ENCODE results near the gene CRIM1. TPM values are rescaled to one million over a fixed set of nuclear protein-coding genes. Genes with fewer than 3 reads are reported as not detected.

CRIM1 gene
- total RNA-seq, 1 experiment from 2014 or later: 27.6 TPM

DNA sequence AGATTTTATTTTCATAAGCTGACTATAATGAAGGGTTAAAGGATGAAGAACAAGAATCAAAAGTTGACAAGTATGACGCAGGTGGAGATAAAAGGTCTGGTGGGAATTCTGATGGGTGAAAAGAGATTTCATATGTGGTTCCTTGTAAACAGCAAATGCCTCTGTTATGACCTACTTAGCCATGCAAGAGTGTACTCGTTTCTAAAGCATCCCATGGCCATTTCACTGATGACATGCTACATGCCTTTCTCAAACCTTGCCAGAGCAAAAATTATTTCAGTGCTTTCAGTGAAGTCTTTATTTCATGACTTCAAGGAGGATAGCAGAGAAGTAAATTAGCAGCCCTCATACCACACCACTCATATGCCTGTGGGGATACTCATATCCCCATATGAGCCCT lies 170.6 kb downstream of the CRIM1 start:
- Histone ChIP-seq H3K14ac (ENCODE audit: insufficient read depth, low read length) (no peak overlapping the region), H2BK15ac (ENCODE audit: low read depth, low read length) (no peak overlapping the region), H4K5ac (ENCODE audit: insufficient read length, low read depth, low read length) (no peak overlapping the region), H4K8ac (replicated peaks; ENCODE audit: insufficient read length, low read depth, low read length) (no peak overlapping the region), H3T11ph (ENCODE audit: low read length) (no peak overlapping the region), H3K4me2 (ENCODE audit: insufficient read depth, insufficient read length, low read length) (no peak overlapping the region), H3K4ac (ENCODE audit: low read depth, low read length) (no peak overlapping the region), H2BK120ac (ENCODE audit: low read depth, low read length, poor library complexity, severe bottlenecking) (no peak overlapping the region), H2BK5ac (ENCODE audit: insufficient read length, low read length) (no peak overlapping the region), H3K23me2 (ENCODE audit: insufficient read length, low read depth, low read length, poor library complexity, severe bottlenecking) (no peaks in the 10 kb centered on the region), H3K56ac (ENCODE audit: insufficient read length, low read depth, low read length) (no peak overlapping the region), H2AK5ac (ENCODE audit: insufficient read length, low read length) (no peak overlapping the region), H2BK12ac (ENCODE audit: insufficient read length, low read depth, low read length) (no peak overlapping the region), H4K91ac (ENCODE audit: insufficient read length, low read depth, low read length) (no peak overlapping the region), H3K4me1 (ENCODE audit: insufficient read depth, low read length) (no peaks in the 10 kb centered on the region), H3K9me3 (ENCODE audit: control insufficient read depth, low read depth, low read length) (no peaks in the 10 kb centered on the region), H3K27ac (ENCODE audit: insufficient read length, low read depth, low read length) (no peak overlapping the region), H3K79me1 (ENCODE audit: insufficient read depth, low read depth, low read length, poor library complexity, severe bottlenecking) (no peaks in the 10 kb centered on the region), H4K20me1 (ENCODE audit: control insufficient read depth, insufficient read depth, insufficient read length) (no peaks in the 10 kb centered on the region), H3K27me3 (ENCODE audit: insufficient read depth, low read length) (no peaks in the 10 kb centered on the region), H3K18ac (ENCODE audit: insufficient read length, low read depth, low read length) (no peak overlapping the region), H3K79me2 (ENCODE audit: insufficient read depth, low read length) (no peaks in the 10 kb centered on the region), H3K9ac (ENCODE audit: extremely low read depth, insufficient read length, low read length) (no peak overlapping the region), H2BK20ac (ENCODE audit: low read depth, low read length, poor library complexity, severe bottlenecking) (no peak overlapping the region), H3K23ac (ENCODE audit: insufficient read length, low read depth, low read length) (no peak overlapping the region), H2AFZ (ENCODE audit: low read length) (no peak overlapping the region)
- Mint-ChIP-seq H3K27me3 (ENCODE audit: low read depth) (no peaks in the 10 kb centered on the region), H3K4me3 (no peak overlapping the region), H3K27ac (no peak overlapping the region), H3K36me3 (ENCODE audit: insufficient read depth in 1 of 3, low read depth in 3 of 3) (peaks cover 3 to 32% (median 29%) of the 10 kb centered on the region in 3 experiments; a peak in 6 of 7 replicates), H3K4me1 (peaks cover 10 to 11% of the 10 kb centered on the region in 2 experiments), H3K9me3 (no peaks in the 10 kb centered on the region)
- no CpG with 5 or more reads among the region's 2 CpGs for WGBS (ENCODE audit: extremely low coverage, insufficient read length, low lambda C conversion rate)
- no peak for DNase-seq
- TF ChIP-seq, protein P1, sequence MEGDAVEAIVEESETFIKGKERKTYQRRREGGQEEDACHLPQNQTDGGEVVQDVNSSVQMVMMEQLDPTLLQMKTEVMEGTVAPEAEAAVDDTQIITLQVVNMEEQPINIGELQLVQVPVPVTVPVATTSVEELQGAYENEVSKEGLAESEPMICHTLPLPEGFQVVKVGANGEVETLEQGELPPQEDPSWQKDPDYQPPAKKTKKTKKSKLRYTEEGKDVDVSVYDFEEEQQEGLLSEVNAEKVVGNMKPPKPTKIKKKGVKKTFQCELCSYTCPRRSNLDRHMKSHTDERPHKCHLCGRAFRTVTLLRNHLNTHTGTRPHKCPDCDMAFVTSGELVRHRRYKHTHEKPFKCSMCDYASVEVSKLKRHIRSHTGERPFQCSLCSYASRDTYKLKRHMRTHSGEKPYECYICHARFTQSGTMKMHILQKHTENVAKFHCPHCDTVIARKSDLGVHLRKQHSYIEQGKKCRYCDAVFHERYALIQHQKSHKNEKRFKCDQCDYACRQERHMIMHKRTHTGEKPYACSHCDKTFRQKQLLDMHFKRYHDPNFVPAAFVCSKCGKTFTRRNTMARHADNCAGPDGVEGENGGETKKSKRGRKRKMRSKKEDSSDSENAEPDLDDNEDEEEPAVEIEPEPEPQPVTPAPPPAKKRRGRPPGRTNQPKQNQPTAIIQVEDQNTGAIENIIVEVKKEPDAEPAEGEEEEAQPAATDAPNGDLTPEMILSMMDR (conservative IDR thresholded peaks at IDR 0.05): no peak
